ENCODE measurements around the gene DAB2. TPM values are rescaled to one million over a fixed set of nuclear protein-coding genes. Genes with fewer than 3 reads are reported as not detected.

Gene DAB2
- total and polyA plus RNA-seq, 4 donors, result 10.0 to 25.6 (median 16.1) TPM

GRCh38 chr5:39437467-39437866 is 12.7 kb upstream of the DAB2 start:
- Histone ChIP-seq H3K9ac (ENCODE audit: low read depth in 1 of 2, low read length in 2 of 2) (no peak overlapping the region), H3K9me3 (ENCODE audit: control insufficient read depth in 4 of 4, low read length in 3 of 4) (no peaks in the 10 kb centered on the region), H3K4me1 (ENCODE audit: control insufficient read depth in 4 of 4, insufficient read depth in 4 of 4, low read length in 3 of 4) (peaks cover 0 to 13% (median 4%) of the 10 kb centered on the region in 4 donors), H3K4me3 (ENCODE audit: low read depth in 1 of 3, low read length in 3 of 3) (no peak overlapping the region), H3K36me3 (ENCODE audit: control insufficient read depth in 4 of 4, insufficient read depth in 3 of 4, low read depth in 1 of 4, low read length in 3 of 4) (no peaks in the 10 kb centered on the region), H3K27ac (ENCODE audit: low read depth in 1 of 2, low read length in 2 of 2) (peak overlapping the region; percentile 51 to 60), H3K27me3 (ENCODE audit: control insufficient read depth in 4 of 4, insufficient read depth in 4 of 4, low read length in 3 of 4) (peaks cover 0 to 6% (median under 1%) of the 10 kb centered on the region in 4 donors)
- 0% methylated on average over 1 of the region's 1 CpG for WGBS
- DNase-seq (ENCODE audit: low spot score), result no peak
- TF ChIP-seq FOXA2 (IDR thresholded peaks at IDR 0.05) (peak; percentile 64), EGR1 (IDR thresholded peaks at IDR 0.05; ENCODE audit: low read depth in 2 of 2) (peak in 1 of 2 donors; percentile 63), MAX (IDR thresholded peaks at IDR 0.05) (peak; percentile 66), YY1 (IDR thresholded peaks at IDR 0.05) (peak; percentile 54), FOXA1 (IDR thresholded peaks at IDR 0.05) (peak; percentile 80), ATF3 (IDR thresholded peaks at IDR 0.05) (peak; percentile 65), TAF1 (conservative IDR thresholded peaks at IDR 0.05) (no peak), HNF4A (conservative IDR thresholded peaks at IDR 0.05) (peak; percentile 94 to 98), NR2F2 (IDR thresholded peaks at IDR 0.05) (no peak), GABPA (IDR thresholded peaks at IDR 0.05 in 1 of 2, conservative IDR thresholded peaks at IDR 0.05 in 1 of 2) (peak in 1 of 2 donors; percentile 77), SP1 (IDR thresholded peaks at IDR 0.05) (peak; percentile 78), JUND (IDR thresholded peaks at IDR 0.05) (peak; percentile 95 to 98), RXRA (IDR thresholded peaks at IDR 0.05) (peak in 1 of 2 donors; percentile 82), CTCF (IDR thresholded peaks at IDR 0.05; ENCODE audit: low read depth, low read length, missing input control) (no peak), REST (IDR thresholded peaks at IDR 0.05) (no peak), ZBTB33 (IDR thresholded peaks at IDR 0.05) (peak; percentile 85), HNF4G (IDR thresholded peaks at IDR 0.05) (peak; percentile 89), RAD21 (IDR thresholded peaks at IDR 0.05) (peak in 1 of 2 donors; percentile 46)

All from liver (tissue), 9 donors.